NCI-H69 (cell line): ENCODE results near the gene LYRM2.

Source experiments
- DNase-seq: peaks from one replicate; lab custom pipeline; 2025; lab: John Stamatoyannopoulos, UW

Gene LYRM2

GRCh38 chr6:89555031-89555430, 83.5 kb downstream of the LYRM2 start:
- DNase-seq = peak; percentile 88

- peak; percentile 92 for DNase-seq
Observed at GRCh38 chr6:89554106-89554505, 84.4 kb downstream of the LYRM2 start.

- peak; percentile 71 for DNase-seq
Observed at GRCh38 chr6:89553431-89553830, 85.1 kb downstream of the LYRM2 start.

GRCh38 chr6:89547281-89547680, 91.3 kb downstream of the LYRM2 start:
- peak; percentile 32 for DNase-seq

- DNase-seq = no peak
Observed at GRCh38 chr6:89542866-89543265, 95.7 kb downstream of the LYRM2 start.

- no peak for DNase-seq
Observed at GRCh38 chr6:89542081-89542857, 96.3 kb downstream of the LYRM2 start.

GRCh38 chr6:89539779-89540178, 98.8 kb downstream of the LYRM2 start:
- DNase-seq = peak; percentile 43

- DNase-seq = peak; percentile 93
Observed at GRCh38 chr6:89536231-89536630, 102.3 kb downstream of the LYRM2 start.

GRCh38 chr6:89530982-89531381, 107.6 kb downstream of the LYRM2 start:
- peak; percentile 24 for DNase-seq

- DNase-seq = no peak
Observed at GRCh38 chr6:89528866-89529265, 109.7 kb downstream of the LYRM2 start.

- no peak for DNase-seq
Observed at GRCh38 chr6:89527634-89528033, 110.9 kb downstream of the LYRM2 start.

- DNase-seq = no peak
Observed at GRCh38 chr6:89526563-89526869, 112.0 kb downstream of the LYRM2 start.

GRCh38 chr6:89525786-89526562, 112.6 kb downstream of the LYRM2 start:
- DNase-seq = peak; percentile 43

- no peak for DNase-seq
Observed at GRCh38 chr6:89522778-89523177, 115.8 kb downstream of the LYRM2 start.

- no peak for DNase-seq
Observed at GRCh38 chr6:89520736-89521135, 117.8 kb downstream of the LYRM2 start.

GRCh38 chr6:89518352-89519055, 120.0 kb downstream of the LYRM2 start:
- DNase-seq = no peak
